GM13976 (cell line): Measurements from ENCODE around the gene TSGA10IP.

Experiments
- DNase-seq: peaks from one replicate; pipeline ENCODE4 v3.0.0; 2012; ENCODE audit warnings: low spot score
- in situ Hi-C: fragments of 300-500 bp; cut with MboI; formaldehyde crosslinking; loops from one replicate; pipeline ENCODE4 v1.12.0; 2022; ENCODE audit warnings: low sequenced_read_pairs, mixed read lengths, inconsistent platforms; ENCODE audit not compliant: unreplicated experiment
- TF ChIP-seq, protein P1 (sequence below): IDR thresholded peaks from 2 replicates; pipeline ENCODE4 v1.5.1; 2012; ENCODE audit warnings: borderline replicate concordance, mild to moderate bottlenecking; ENCODE audit not compliant: insufficient read depth; ENCODE audit errors: extremely low read depth, missing control alignments, control extremely low read depth

Gene TSGA10IP

GRCh38 chr11:65928667-65929066 lies 16.6 kb upstream of the TSGA10IP start:
- no peak for DNase-seq
- TF ChIP-seq, protein P1, sequence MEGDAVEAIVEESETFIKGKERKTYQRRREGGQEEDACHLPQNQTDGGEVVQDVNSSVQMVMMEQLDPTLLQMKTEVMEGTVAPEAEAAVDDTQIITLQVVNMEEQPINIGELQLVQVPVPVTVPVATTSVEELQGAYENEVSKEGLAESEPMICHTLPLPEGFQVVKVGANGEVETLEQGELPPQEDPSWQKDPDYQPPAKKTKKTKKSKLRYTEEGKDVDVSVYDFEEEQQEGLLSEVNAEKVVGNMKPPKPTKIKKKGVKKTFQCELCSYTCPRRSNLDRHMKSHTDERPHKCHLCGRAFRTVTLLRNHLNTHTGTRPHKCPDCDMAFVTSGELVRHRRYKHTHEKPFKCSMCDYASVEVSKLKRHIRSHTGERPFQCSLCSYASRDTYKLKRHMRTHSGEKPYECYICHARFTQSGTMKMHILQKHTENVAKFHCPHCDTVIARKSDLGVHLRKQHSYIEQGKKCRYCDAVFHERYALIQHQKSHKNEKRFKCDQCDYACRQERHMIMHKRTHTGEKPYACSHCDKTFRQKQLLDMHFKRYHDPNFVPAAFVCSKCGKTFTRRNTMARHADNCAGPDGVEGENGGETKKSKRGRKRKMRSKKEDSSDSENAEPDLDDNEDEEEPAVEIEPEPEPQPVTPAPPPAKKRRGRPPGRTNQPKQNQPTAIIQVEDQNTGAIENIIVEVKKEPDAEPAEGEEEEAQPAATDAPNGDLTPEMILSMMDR = no peak
- in situ Hi-C loops = no loop called here

GRCh38 chr11:65931773-65932557 lies 13.3 kb upstream of the TSGA10IP start:
- in situ Hi-C loops = no loop called here
- TF ChIP-seq, protein P1 = no peak
- no peak for DNase-seq

DNA sequence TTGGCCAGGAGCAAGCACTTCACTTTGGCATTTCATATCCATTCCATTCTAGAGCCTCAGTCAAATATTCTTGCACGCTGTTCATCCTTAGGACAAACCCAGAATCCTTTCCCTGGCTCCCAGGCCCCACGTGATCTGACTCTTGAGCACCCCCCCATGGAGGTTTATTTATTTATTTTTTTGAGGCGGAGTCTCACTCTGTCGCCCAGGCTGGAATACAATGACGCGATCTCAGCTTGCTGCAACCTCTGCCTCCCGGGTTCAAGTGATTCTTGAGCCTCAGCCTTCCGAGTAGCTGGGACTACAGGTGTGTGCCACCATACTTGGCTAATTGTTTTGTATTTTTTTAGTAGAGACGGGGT lies 12.7 kb upstream of the TSGA10IP start:
- in situ Hi-C loops = no loop called here
- no peak for DNase-seq
- TF ChIP-seq, protein P1 = no peak

GRCh38 chr11:65934014-65934413 lies 11.3 kb upstream of the TSGA10IP start:
- in situ Hi-C loops = no loop called here
- DNase-seq = no peak

GRCh38 chr11:65937766-65938165 lies 7.5 kb upstream of the TSGA10IP start:
- in situ Hi-C loops = no loop called here
- TF ChIP-seq, protein P1 = no peak
- DNase-seq = no peak

More at GRCh38 chr11:65934014-65934413, 11.3 kb upstream of the TSGA10IP start:
- TF ChIP-seq, protein P1 = no peak

- TF ChIP-seq, protein P1 = no peak
- DNase-seq = no peak
- in situ Hi-C loops = no loop called here
Observed at GRCh38 chr11:65941720-65942310, 3.5 kb upstream of the TSGA10IP start.
